Lower leg skin (tissue), 3 donors: ENCODE data around the gene C10orf67.

Source experiments
- CTCF ChIP-seq, 3 donors: fragments of 450-650 bp; IDR thresholded peaks; one replicate each; pipeline ENCODE4 v1.5.1; 2016; ENCODE audit warnings: antibody characterized with exemption in 3 of 3, mild to moderate bottlenecking in 3 of 3, moderate library complexity in 2 of 3
- POLR2A ChIP-seq, 2 donors: fragments of 450-650 bp; IDR thresholded peaks; one replicate each; pipeline ENCODE4 v1.6.1; 2016 to 2017; ENCODE audit warnings: antibody characterized with exemption in 2 of 2, mild to moderate bottlenecking in 1 of 2, moderate library complexity in 1 of 2

GRCh38 chr10:23173214-23174073, 171.2 kb downstream of the C10orf67 start:
- TF ChIP-seq CTCF (IDR thresholded peaks at IDR 0.05) (no peak), POLR2A (IDR thresholded peaks at IDR 0.05) (no peak)
